Sigmoid colon (tissue), 7 donors: Measurements from ENCODE around the gene SELENOI. TPM values are rescaled to one million over a fixed set of nuclear protein-coding genes. Genes with fewer than 3 reads are reported as not detected.
A peak's percentile ranks its signal among the peaks of the same experiment; 100 is the strongest.
"Not testable (repeated sequence)": the region's sequence is repeated elsewhere in the genome, so short reads cannot be mapped to it uniquely, and the experiment has no call there.

Experiments used
- DNase-seq: peaks from one replicate; pipeline ENCODE4 v3.0.0-alpha.2; 2019
- H3K27ac ChIP-seq, 4 donors: fragments of 200-600 bp; sonication (generic); one replicate each; pipeline ENCODE4 v1.5.1; 2016 to 2019; ENCODE audit warnings: mild to moderate bottlenecking in 1 of 4
- H3K27me3 ChIP-seq, 3 donors: fragments of 200-600 bp; sonication (generic); one replicate each; pipeline ENCODE4 v1.5.1; 2019; ENCODE audit warnings: mild to moderate bottlenecking in 1 of 3
- H3K36me3 ChIP-seq, 4 donors: fragments of 200-600 bp; sonication (generic); one replicate each; pipeline ENCODE4 v1.5.1; 2016 to 2019
- H3K4me1 ChIP-seq, 4 donors: fragments of 200-600 bp; sonication (generic); one replicate each; pipeline ENCODE4 v1.5.1; 2017 to 2019
- H3K4me3 ChIP-seq, 4 donors: fragments of 200-600 bp; sonication (generic); one replicate each; pipeline ENCODE4 v1.5.1; 2017 to 2019; ENCODE audit warnings: mild to moderate bottlenecking in 2 of 4, moderate library complexity in 1 of 4
- H3K9me3 ChIP-seq, 4 donors: fragments of 200-600 bp in 3 of 4; sonication (generic) in 3 of 4; one replicate each; pipeline versions ENCODE4 v1.5.1 to v1.6.1; 2013 to 2019
- CTCF ChIP-seq, 4 experiments: fragments of 450-650 bp in 3 of 4; fragments of 200-600 bp in 1 of 4; IDR thresholded peaks; one replicate each; pipeline ENCODE4 v1.5.1; 2016 to 2019; ENCODE audit warnings: antibody characterized with exemption in 4 of 4, mild to moderate bottlenecking in 3 of 4, moderate library complexity in 2 of 4
- EP300 ChIP-seq, 4 donors: sonication (generic); formaldehyde crosslinking; IDR thresholded peaks; one replicate each; pipeline ENCODE4 v1.6.1; 2017; ENCODE audit warnings: antibody characterized with exemption in 4 of 4
- POLR2A ChIP-seq, 2 donors: fragments of 450-650 bp; IDR thresholded peaks; one replicate each; pipeline ENCODE4 v1.6.1; 2016; ENCODE audit warnings: antibody characterized with exemption in 2 of 2, mild to moderate bottlenecking in 2 of 2, moderate library complexity in 2 of 2
- POLR2AphosphoS5 ChIP-seq, 4 donors: sonication (generic); formaldehyde crosslinking; IDR thresholded peaks; one replicate each; pipeline ENCODE4 v1.6.1; 2017; ENCODE audit warnings: antibody characterized with exemption in 4 of 4
- WGBS, 2 donors: extraction: QIAGEN DNeasy Blood & Tissue Kit; methylation state at CpG; one replicate each; pipeline ENCODE4 v1.1.7; 2013; 5-methylcytosine and 5-hydroxymethylcytosine counted together
- intact Hi-C: fragments of 100-400 bp; cut with DNase I; formaldehyde crosslinking; loops from one replicate; pipeline ENCODE4 v1.15.1; 2023
- polyA plus RNA-seq, 3 donors: library from polyadenylated mRNA; stranded (reverse); fragments of 200-250 nt; gene quantifications; one replicate each; pipeline ENCODE4 v1.2.3, GENCODE V29; 2013
- total RNA-seq, 4 donors: library from RNA; depleted of rRNA; stranded (reverse); fragments of >200 nt; gene quantifications; one replicate each; pipeline ENCODE4 v1.1.0, GENCODE V29; 2016
- donor health status: healthy with polysubstance abuse.
- donor health status: Bipolar disorder and iron deficiency.
- donor health status: healthy.

SELENOI gene
- total and polyA plus RNA-seq, 7 donors: 1.2 to 11.0 (median 8.9) TPM

DNA sequence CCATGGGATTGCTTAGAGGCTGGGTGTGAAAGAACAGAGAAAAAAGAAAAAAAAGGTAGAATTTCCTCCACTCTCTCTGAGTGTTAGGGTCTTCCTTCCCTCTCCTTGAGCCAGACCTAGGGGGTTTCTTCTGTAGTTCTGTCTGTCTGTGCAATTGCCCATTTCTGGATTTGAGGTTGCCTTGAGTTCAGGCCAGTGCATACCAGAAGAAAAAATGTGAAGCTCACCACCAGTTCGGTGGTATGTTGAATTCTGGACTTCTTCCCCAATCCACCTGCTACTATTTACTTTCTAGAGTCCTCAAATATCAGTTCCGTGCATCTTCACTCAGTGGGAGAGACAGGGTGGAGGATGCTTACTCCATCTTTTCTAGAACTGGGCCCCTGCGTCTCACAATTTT, 15.3 kb upstream of the SELENOI start:
- intact Hi-C loops: loop anchor here (2.0 kb wide), 3 partner anchors 32 to 380 kb away; partner anchors contain the start of genes HADHA and HADHB
- TF ChIP-seq POLR2AphosphoS5 (IDR thresholded peaks at IDR 0.05): no peak
- no peak for TF ChIP-seq POLR2A (IDR thresholded peaks at IDR 0.05)
- TF ChIP-seq EP300 (IDR thresholded peaks at IDR 0.05): no peak
- TF ChIP-seq CTCF (IDR thresholded peaks at IDR 0.05): no peak
- peak overlapping the region in 1 of 4 donors; percentile 10 for H3K27ac ChIP-seq
- no peaks in the 10 kb centered on the region for H3K9me3 ChIP-seq
- no peak overlapping the region for H3K4me3 ChIP-seq
- no peaks in the 10 kb centered on the region for H3K36me3 ChIP-seq
- no peak for DNase-seq
- WGBS, 2 donors: 84 to 85% methylated on average over 3 of the region's 3 CpGs
- no peaks in the 10 kb centered on the region for H3K27me3 ChIP-seq
- peaks cover 0 to 3% (median 0%) of the 10 kb centered on the region in 4 donors for H3K4me1 ChIP-seq

DNA sequence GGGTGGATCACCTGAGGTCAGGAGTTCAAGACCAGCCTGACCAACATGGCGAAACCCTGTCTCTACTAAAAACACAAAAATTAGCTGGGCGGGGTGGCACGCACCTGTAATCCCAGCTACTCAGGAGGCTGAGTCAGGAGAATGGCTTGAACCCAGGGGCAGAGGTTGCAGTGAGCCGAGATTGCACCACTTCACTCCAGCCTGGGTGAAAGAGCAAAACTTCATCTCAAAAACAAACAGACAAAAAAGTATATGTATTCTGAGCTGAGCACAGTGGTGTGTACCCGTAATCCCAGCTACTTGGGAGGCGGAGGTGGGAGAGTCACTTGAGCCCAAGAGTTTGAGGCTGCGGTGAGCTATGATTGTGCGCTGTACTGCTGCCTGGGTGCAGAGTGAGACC, 14.6 kb upstream of the SELENOI start:
- DNase-seq, H3K27ac ChIP-seq, H3K4me3 ChIP-seq, H3K27me3 ChIP-seq, H3K4me1 ChIP-seq, H3K36me3 ChIP-seq, H3K9me3 ChIP-seq: not testable (repeated sequence)
- intact Hi-C loops: loop anchor here (2.0 kb wide), 3 partner anchors 33 to 381 kb away; partner anchors contain the start of genes HADHA and HADHB
- 95 to 96% methylated on average over 8 of the region's 8 CpGs for WGBS, 2 donors

- intact Hi-C loops: no loop called here
- Histone ChIP-seq H3K27me3 (no peaks in the 10 kb centered on the region), H3K4me1 (peaks cover 0 to 3% (median 0%) of the 10 kb centered on the region in 4 donors), H3K27ac (no peak overlapping the region), H3K9me3 (no peaks in the 10 kb centered on the region), H3K36me3 (no peaks in the 10 kb centered on the region), H3K4me3 (no peak overlapping the region)
- no peak for DNase-seq
- TF ChIP-seq POLR2AphosphoS5 (IDR thresholded peaks at IDR 0.05) (no peak), EP300 (IDR thresholded peaks at IDR 0.05) (no peak), POLR2A (IDR thresholded peaks at IDR 0.05) (no peak), CTCF (IDR thresholded peaks at IDR 0.05) (no peak)
- WGBS, 2 donors: 16 to 58% methylated on average over 2 of the region's 2 CpGs
Measured at GRCh38 chr2:26333293-26333692, 12.7 kb upstream of the SELENOI start.

- 66 to 82% methylated on average over 3 of the region's 3 CpGs for WGBS, 2 donors
Measured at GRCh38 chr2:26335231-26335630, 10.7 kb upstream of the SELENOI start.

GRCh38 chr2:26336719-26337118, 9.2 kb upstream of the SELENOI start:
- WGBS, 2 donors: 89 to 98% methylated on average over 2 of the region's 2 CpGs
- Histone ChIP-seq H3K27ac (no peak overlapping the region), H3K9me3 (no peaks in the 10 kb centered on the region), H3K36me3 (no peaks in the 10 kb centered on the region), H3K4me1 (no peaks in the 10 kb centered on the region), H3K4me3 (no peak overlapping the region), H3K27me3 (no peaks in the 10 kb centered on the region)
- intact Hi-C loops: no loop called here
- no peak for TF ChIP-seq POLR2AphosphoS5 (IDR thresholded peaks at IDR 0.05)
- TF ChIP-seq EP300 (IDR thresholded peaks at IDR 0.05): no peak
- TF ChIP-seq CTCF (IDR thresholded peaks at IDR 0.05): no peak
- no peak for TF ChIP-seq POLR2A (IDR thresholded peaks at IDR 0.05)
- DNase-seq: no peak

More at GRCh38 chr2:26335231-26335630, 10.7 kb upstream of the SELENOI start:
- TF ChIP-seq POLR2A (IDR thresholded peaks at IDR 0.05): no peak
- no peak for TF ChIP-seq EP300 (IDR thresholded peaks at IDR 0.05)
- TF ChIP-seq CTCF (IDR thresholded peaks at IDR 0.05): no peak
- no peak for DNase-seq
- H3K4me3 ChIP-seq: no peak overlapping the region
- H3K4me1 ChIP-seq: peaks cover 0 to 2% (median 0%) of the 10 kb centered on the region in 4 donors
- no peaks in the 10 kb centered on the region for H3K36me3 ChIP-seq
- no peaks in the 10 kb centered on the region for H3K27me3 ChIP-seq
- H3K27ac ChIP-seq: no peak overlapping the region
- intact Hi-C loops: no loop called here
- H3K9me3 ChIP-seq: no peaks in the 10 kb centered on the region
